SK-N-SH (cell line): ENCODE results near the gene PREPL. TPM values are rescaled to one million over a fixed set of nuclear protein-coding genes. Genes with fewer than 3 reads are reported as not detected.

ENCODE experiments used
- CTCF ChIA-PET: fragments of 300-600, 350-600 bp; formaldehyde crosslinking; extraction: SDS; loops from one replicate; lab custom pipeline; 2021; lab: Yijun Ruan, JAX
- POLR2A ChIA-PET: fragments of 350-600 bp; sonication (Branson Sonifier 250); formaldehyde crosslinking; extraction: SDS; loops from one replicate; lab custom pipeline; 2020; ENCODE audit warnings: antibody characterized with exemption, inconsistent platforms; lab: Yijun Ruan, JAX
- DNase-seq: peaks from one replicate; pipeline ENCODE4 v3.0.0; 2012
- H2AFZ ChIP-seq: fragments of 200-600 bp; sonication (generic); 2 replicates; pipeline ENCODE4 v1.8.1; 2016; ENCODE audit warnings: antibody characterized with exemption, mild to moderate bottlenecking, low read depth
- H3F3A ChIP-seq: fragments of 200-600 bp; sonication (generic); replicated peaks from 2 replicates; pipeline ENCODE3; 2016; ENCODE audit warnings: antibody characterized with exemption, mild to moderate bottlenecking; ENCODE audit not compliant: insufficient read depth
- H3K27ac ChIP-seq, 2 experiments: fragments of 200-500 bp in 1 of 2; fragments of 200-600 bp in 1 of 2; sonication (Bioruptor generic) in 1 of 2; sonication (generic), shearing (Covaris generic) in 1 of 2; 2 replicates each; pipeline versions ENCODE4 v1.5.1 to v1.6.1; 2014 to 2016; ENCODE audit warnings: low read depth in 2 of 2, inconsistent platforms in 1 of 2, low read length in 1 of 2, mild to moderate bottlenecking in 1 of 2, mixed read lengths in 1 of 2
- H3K27me3 ChIP-seq: fragments of 200-600 bp; sonication (generic), shearing (Covaris generic); 2 replicates; pipeline ENCODE4 v1.6.1; 2016; ENCODE audit warnings: mixed run types; ENCODE audit not compliant: insufficient read depth
- H3K36me3 ChIP-seq, 2 experiments: fragments of 200-500 bp in 1 of 2; fragments of 200-600 bp in 1 of 2; sonication (Bioruptor generic) in 1 of 2; sonication (generic) in 1 of 2; replicated peaks in 1 of 2; 2 replicates each; pipeline versions ENCODE3 to v1.5.1; 2014 to 2016; ENCODE audit warnings: low read length in 1 of 2, mild to moderate bottlenecking in 1 of 2; ENCODE audit not compliant: insufficient read depth in 2 of 2, control insufficient read depth in 1 of 2
- H3K4me1 ChIP-seq, 2 experiments: fragments of 200-500 bp in 1 of 2; fragments of 200-600 bp in 1 of 2; sonication (Bioruptor generic) in 1 of 2; sonication (generic), shearing (Covaris generic) in 1 of 2; 2 replicates each; pipeline versions ENCODE4 v1.5.1 to v1.6.1; 2014 to 2016; ENCODE audit warnings: low read depth in 1 of 2, low read length in 1 of 2, mixed run types in 1 of 2; ENCODE audit not compliant: insufficient read depth in 2 of 2, control insufficient read depth in 1 of 2
- H3K4me2 ChIP-seq: fragments of 200-600 bp; sonication (generic), shearing (Covaris generic); 2 replicates; pipeline ENCODE4 v1.6.1; 2017; ENCODE audit warnings: mixed run types
- H3K4me3 ChIP-seq, 2 experiments: fragments of 200-500 bp in 1 of 2; fragments of 200-600 bp in 1 of 2; sonication (Bioruptor generic) in 1 of 2; sonication (generic), shearing (Covaris generic) in 1 of 2; 2 replicates each; pipeline versions ENCODE4 v1.5.1 to v1.8.1; 2014 to 2016; ENCODE audit warnings: low read depth in 2 of 2, inconsistent platforms in 1 of 2, low read length in 1 of 2, mild to moderate bottlenecking in 1 of 2, mixed read lengths in 1 of 2, moderate library complexity in 1 of 2
- H3K79me2 ChIP-seq: fragments of 200-600 bp; sonication (generic); 2 replicates; pipeline ENCODE4 v1.8.1; 2017; ENCODE audit warnings: mild to moderate bottlenecking; ENCODE audit not compliant: insufficient read depth
- H3K9ac ChIP-seq: fragments of 200-600 bp; sonication (generic); 2 replicates; pipeline ENCODE4 v1.6.1; 2017; ENCODE audit warnings: mixed run types
- H3K9me2 ChIP-seq: fragments of 200-600 bp; sonication (generic); 2 replicates; pipeline ENCODE4 v1.6.1; 2017; ENCODE audit warnings: mixed run types
- H3K9me3 ChIP-seq: fragments of 200-600 bp; sonication (generic); 2 replicates; pipeline ENCODE4 v1.6.1; 2017; ENCODE audit warnings: mixed run types, mild to moderate bottlenecking, moderate library complexity
- H4K20me1 ChIP-seq: fragments of 200-600 bp; sonication (generic); 2 replicates; pipeline ENCODE4 v1.6.1; 2017; ENCODE audit warnings: mild to moderate bottlenecking, mixed run types; ENCODE audit not compliant: insufficient read depth
- EZH2phosphoT487 ChIP-seq: fragments of 200-600 bp; sonication (generic); IDR thresholded peaks from 2 replicates; pipeline ENCODE4 v1.6.1; 2017; ENCODE audit warnings: low read depth, mixed run types, mild to moderate bottlenecking, antibody characterized with exemption, moderate library complexity, borderline replicate concordance
- FOSL2 ChIP-seq: IDR thresholded peaks from 2 replicates; pipeline ENCODE4 v1.4.0; 2012; ENCODE audit warnings: low read depth, mild to moderate bottlenecking, moderate library complexity, borderline replicate concordance
- GATA2 ChIP-seq: sonication (generic); formaldehyde crosslinking; IDR thresholded peaks from 2 replicates; pipeline ENCODE4 v1.5.0; 2020; ENCODE audit warnings: mild to moderate bottlenecking, missing genetic modification reagents
- IRF3 ChIP-seq: fragments of 150-350 bp; IDR thresholded peaks from 2 replicates; pipeline ENCODE4 v1.6.1; 2016; ENCODE audit warnings: mild to moderate bottlenecking, low read depth, low read length
- JUND ChIP-seq: IDR thresholded peaks from 2 replicates; pipeline ENCODE4 v1.4.0; 2012
- NFIC ChIP-seq: IDR thresholded peaks from 2 replicates; pipeline ENCODE4 v1.4.0; 2012; ENCODE audit warnings: borderline replicate concordance
- NRF1 ChIP-seq: IDR thresholded peaks from 2 replicates; pipeline ENCODE4 v1.6.1; 2012; ENCODE audit warnings: low read depth, mild to moderate bottlenecking, low read length
- PBX3 ChIP-seq: IDR thresholded peaks from 2 replicates; pipeline ENCODE4; 2012
- RAD21 ChIP-seq: IDR thresholded peaks from 2 replicates; pipeline ENCODE4 v1.6.1; 2012; ENCODE audit warnings: mild to moderate bottlenecking, low read length
- RCOR1 ChIP-seq: fragments of 150-350 bp; IDR thresholded peaks from 2 replicates; pipeline ENCODE4 v1.6.1; 2017; ENCODE audit warnings: antibody characterized with exemption, low read length
- TAF1 ChIP-seq: IDR thresholded peaks from 2 replicates; pipeline ENCODE4 v1.6.1; 2012; ENCODE audit warnings: low read depth, mild to moderate bottlenecking, low read length, moderate library complexity, borderline replicate concordance
- TCF12 ChIP-seq: IDR thresholded peaks from 2 replicates; pipeline ENCODE4 v1.4.0; 2012
- WGBS: methylation state at CpG from one replicate; pipeline ENCODE4 v1.1.6; 2017; ENCODE audit warnings: low lambda C conversion rate; 5-methylcytosine and 5-hydroxymethylcytosine counted together
- polyA plus RNA-seq, 3 experiments: library from polyadenylated mRNA; depleted of rRNA; stranded (reverse); fragments of >200 nt; gene quantifications; 2 replicates each; pipeline ENCODE4 v1.2.3, GENCODE V29; 2012

PREPL gene
- polyA plus RNA-seq, 1 of the 3 experiments (the other 2 are of a cell fraction) = 22.6 TPM

GRCh38 chr2:44360749-44361329, 455 bp downstream of the PREPL start:
- CTCF ChIA-PET = interaction anchor here (0.7 to 4.3 kb wide), 16 partner anchors 9 to 621 kb away, joined by 3 to 22 read pairs (median 5); no protein-coding TSS in a partner anchor
- no peaks in the 10 kb centered on the region for H3K27me3 ChIP-seq
- no peaks in the 10 kb centered on the region for H3K9me2 ChIP-seq
- peak overlapping the region; percentile 95 to 99 for H3K27ac ChIP-seq
- DNase-seq = no peak
- H4K20me1 ChIP-seq = peaks cover 3% of the 10 kb centered on the region; the same call in 1 of the 2 replicates
- H3K9me3 ChIP-seq = no peaks in the 10 kb centered on the region
- POLR2A ChIA-PET = interaction anchor here (0.7 to 1.2 kb wide), 6 partner anchors 10 to 694 kb away, joined by 3 to 4 read pairs (median 4); no protein-coding TSS in a partner anchor
- TF ChIP-seq IRF3 (no peak), GATA2 (peak; percentile 46), RCOR1 (no peak)
- peaks cover 27% of the 10 kb centered on the region for H3K79me2 ChIP-seq
- peaks cover 0 to 4% of the 10 kb centered on the region in 2 experiments for H3K36me3 ChIP-seq
- peak overlapping the region; percentile 80 for H3K9ac ChIP-seq
- 3% methylated on average over 19 of the region's 19 CpGs for WGBS
- H2AFZ ChIP-seq = peak overlapping the region; percentile 97
- H3K4me2 ChIP-seq = peak overlapping the region; percentile 87
- peaks cover 22% of the 10 kb centered on the region for H3F3A ChIP-seq
- peaks cover 9 to 10% of the 10 kb centered on the region in 2 experiments; a peak in 2 of 4 replicates for H3K4me1 ChIP-seq
- H3K4me3 ChIP-seq = peak overlapping the region; percentile 89 to 91

- DNase-seq = no peak
- ChIA-PET POLR2A (no interaction called here), CTCF (interaction anchor here (0.7 to 1.5 kb wide), 5 partner anchors 18 to 121 kb away, joined by 3 to 5 read pairs (median 4); no protein-coding TSS in a partner anchor)
- Histone ChIP-seq H3F3A (peaks cover 22% of the 10 kb centered on the region), H3K27me3 (no peaks in the 10 kb centered on the region), H4K20me1 (peaks cover 3% of the 10 kb centered on the region; the same call in 1 of the 2 replicates), H3K9me2 (no peaks in the 10 kb centered on the region), H3K36me3 (peaks cover 0 to 4% of the 10 kb centered on the region in 2 experiments), H3K4me3 (no peak overlapping the region), H3K4me2 (peak overlapping the region; percentile 22; the same call in 1 of the 2 replicates), H3K4me1 (peaks cover 6 to 9% of the 10 kb centered on the region in 2 experiments; a peak in 2 of 4 replicates), H3K27ac (peak overlapping the region in 1 of 2 experiments; percentile 19; a peak in 2 of 4 replicates), H3K9ac (no peak overlapping the region), H3K9me3 (no peaks in the 10 kb centered on the region), H2AFZ (no peak overlapping the region), H3K79me2 (peaks cover 31% of the 10 kb centered on the region)
- 65% methylated on average over 3 of the region's 3 CpGs for WGBS
- TF ChIP-seq RAD21 = no peak
- TF ChIP-seq NFIC = peak; percentile 69
- no peak for TF ChIP-seq JUND
- peak; percentile 40; the same call in 1 of the 2 replicates for TF ChIP-seq FOSL2
- TF ChIP-seq NRF1 = no peak
- TF ChIP-seq TAF1 = no peak
- TF ChIP-seq EZH2phosphoT487 = no peak
- TF ChIP-seq TCF12 = peak; percentile 25; the same call in 1 of the 2 replicates
- peak; percentile 44; the same call in 1 of the 2 replicates for TF ChIP-seq PBX3
Measured at GRCh38 chr2:44358503-44358902, 2.8 kb downstream of the PREPL start.
